SU-DHL-6 (cell line): ENCODE measurements around the gene ADAMTS3.

Experiments used
- CTCF ChIP-seq: fragments of 200-600 bp; sonication (generic); IDR thresholded peaks from one replicate; pipeline ENCODE4 v1.5.1; 2017; ENCODE audit warnings: antibody characterized with exemption, mild to moderate bottlenecking, low read length, moderate library complexity; ENCODE audit not compliant: insufficient read depth, poor library complexity, severe bottlenecking
- EZH2phosphoT487 ChIP-seq: fragments of 200-600 bp; sonication (generic), shearing (Covaris generic); conservative IDR thresholded peaks from 2 replicates; pipeline ENCODE4 v1.6.1; 2018; ENCODE audit warnings: mild to moderate bottlenecking, antibody characterized with exemption, low read length, moderate library complexity, mixed read lengths

GRCh38 chr4:72408568-72408967, 160.5 kb downstream of the ADAMTS3 start:
- TF ChIP-seq CTCF, result no peak
- no peak for TF ChIP-seq EZH2phosphoT487
